GM19397 (cell line): ENCODE measurements around the gene NEK10.

ENCODE experiments used
- ATAC-seq: cut with Tn5 transposase; IDR thresholded peaks from one replicate; pipeline ENCODE4 v1.9.1; 2021; ENCODE audit warnings: mild to moderate bottlenecking, moderate library complexity; ENCODE audit not compliant: unreplicated experiment

NEK10 gene

GRCh38 chr3:27114129-27114528 is 255.1 kb downstream of the NEK10 start:
- ATAC-seq: no peak

GRCh38 chr3:27110020-27110419 is 259.2 kb downstream of the NEK10 start:
- ATAC-seq: no peak

- ATAC-seq: no peak
These were observed 260.9 kb downstream of the NEK10 start for GRCh38 chr3:27108322-27108721.

GRCh38 chr3:27105904-27106303 is 263.3 kb downstream of the NEK10 start:
- no peak for ATAC-seq

- no peak for ATAC-seq
These were observed 272.0 kb downstream of the NEK10 start for GRCh38 chr3:27097182-27097581.

- ATAC-seq: no peak
These were observed 273.5 kb downstream of the NEK10 start for GRCh38 chr3:27095553-27096222.

- ATAC-seq: no peak
These were observed 274.5 kb downstream of the NEK10 start for GRCh38 chr3:27094721-27095120.

GRCh38 chr3:27093771-27094170 is 275.4 kb downstream of the NEK10 start:
- no peak for ATAC-seq

GRCh38 chr3:27090275-27091041 is 278.7 kb downstream of the NEK10 start:
- no peak for ATAC-seq

GRCh38 chr3:27089645-27090044 is 279.5 kb downstream of the NEK10 start:
- no peak for ATAC-seq

GRCh38 chr3:27089068-27089467 is 280.1 kb downstream of the NEK10 start:
- no peak for ATAC-seq

GRCh38 chr3:27085829-27086730 is 283.1 kb downstream of the NEK10 start:
- no peak for ATAC-seq

- no peak for ATAC-seq
These were observed 287.1 kb downstream of the NEK10 start for GRCh38 chr3:27081992-27082607.

GRCh38 chr3:27081566-27081965 is 287.6 kb downstream of the NEK10 start:
- no peak for ATAC-seq

GRCh38 chr3:27080258-27080525 is 289.0 kb downstream of the NEK10 start:
- no peak for ATAC-seq

GRCh38 chr3:27079427-27080257 is 289.5 kb downstream of the NEK10 start:
- no peak for ATAC-seq

- ATAC-seq: no peak
These were observed 290.8 kb downstream of the NEK10 start for GRCh38 chr3:27078246-27078913.

- ATAC-seq: no peak
These were observed 292.2 kb downstream of the NEK10 start for GRCh38 chr3:27076815-27077630.

- no peak for ATAC-seq
These were observed 294.3 kb downstream of the NEK10 start for GRCh38 chr3:27074914-27075313.
